ENCODE results near the gene SND1. TPM values are rescaled to one million over a fixed set of nuclear protein-coding genes. Genes with fewer than 3 reads are reported as not detected.

Gene SND1
- total RNA-seq, 2 donors from 2014 or later, result 131 to 135 TPM

DNA sequence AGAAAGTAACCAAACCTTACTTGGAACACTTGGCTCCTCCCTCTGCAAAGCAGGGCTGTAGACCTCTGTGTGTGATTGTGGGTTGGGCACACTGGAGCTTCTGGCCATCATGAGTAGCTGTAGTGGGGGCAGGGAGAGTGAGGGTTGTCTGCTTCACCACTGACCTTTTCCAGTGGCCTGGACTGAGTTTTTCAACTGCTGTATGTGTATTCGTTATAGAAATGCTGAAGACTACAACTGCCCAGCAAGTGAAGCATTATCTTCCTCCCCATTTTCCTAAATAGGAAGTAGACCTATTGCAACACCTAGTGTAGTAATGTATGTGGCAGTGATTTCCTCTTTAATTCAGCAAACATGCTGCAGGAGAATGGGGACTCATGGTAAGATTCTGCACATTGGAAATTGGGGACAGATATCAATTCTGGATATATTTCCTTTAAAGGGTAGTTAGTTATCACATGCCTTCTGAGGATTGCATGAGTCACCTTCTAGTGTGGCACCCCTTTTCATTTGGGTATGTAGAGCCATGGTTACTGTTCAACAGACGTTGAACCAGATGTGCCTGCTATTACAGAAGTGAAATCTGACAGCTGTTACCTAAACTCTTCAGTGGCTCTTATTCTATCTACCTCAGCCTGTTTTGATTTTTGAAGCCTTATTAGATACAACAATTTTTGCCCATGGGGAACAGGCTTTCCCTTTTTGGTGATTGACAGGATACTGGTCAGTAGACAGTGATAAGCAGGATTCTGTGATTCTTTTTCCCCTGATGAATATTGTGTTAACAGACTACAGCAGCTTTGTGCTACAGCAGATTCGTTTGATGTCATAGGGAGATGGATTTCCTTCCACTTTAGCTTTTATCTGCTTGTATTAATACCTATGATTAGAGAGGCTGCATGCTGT lies 130.9 kb downstream of the SND1 start:
- DNase-seq (ENCODE audit: low spot score), result no peak
- intact Hi-C loops (cut with DNase I), result no loop called here

DNA sequence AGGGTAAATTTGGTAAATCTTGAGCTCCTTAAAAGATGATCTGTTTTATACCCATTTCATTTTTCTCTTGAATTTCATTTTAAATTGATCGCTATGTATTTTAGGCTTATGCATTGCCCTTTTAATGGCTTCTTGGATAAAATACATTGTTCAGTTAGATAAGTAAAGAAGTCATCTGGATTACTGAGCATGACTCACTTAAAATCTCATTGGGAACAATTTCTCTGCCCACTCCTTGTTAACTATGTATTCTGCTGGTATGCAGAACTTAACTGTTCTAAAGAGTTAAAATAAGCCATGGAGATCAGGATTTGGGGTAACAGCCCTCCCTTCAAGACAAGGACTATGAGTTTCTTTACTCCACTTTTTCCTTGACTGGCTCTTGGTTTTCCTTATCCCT lies 134.2 kb downstream of the SND1 start:
- intact Hi-C loops (cut with DNase I), result no loop called here
- DNase-seq (ENCODE audit: low spot score), result no peak

DNA sequence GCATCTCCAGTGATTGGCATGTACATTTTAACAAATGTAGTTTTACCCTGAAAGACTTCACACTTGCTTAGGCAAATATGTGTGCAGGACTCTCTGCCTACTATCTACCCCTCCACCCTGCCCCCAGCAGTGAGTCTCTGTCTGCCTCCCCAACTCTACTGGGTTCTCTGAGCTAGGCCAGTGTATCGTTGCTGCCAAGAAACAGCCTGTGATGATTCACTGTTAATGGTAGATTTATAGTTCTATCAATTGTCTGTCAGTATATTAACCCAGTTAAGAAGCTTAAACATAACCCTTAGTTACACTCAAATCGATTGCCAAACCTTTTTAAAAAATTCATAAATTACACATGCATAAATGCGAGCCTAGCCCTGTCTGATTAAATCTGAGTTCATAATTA lies 137.0 kb downstream of the SND1 start:
- DNase-seq (ENCODE audit: low spot score), result no peak
- intact Hi-C loops (cut with DNase I), result no loop called here

DNA sequence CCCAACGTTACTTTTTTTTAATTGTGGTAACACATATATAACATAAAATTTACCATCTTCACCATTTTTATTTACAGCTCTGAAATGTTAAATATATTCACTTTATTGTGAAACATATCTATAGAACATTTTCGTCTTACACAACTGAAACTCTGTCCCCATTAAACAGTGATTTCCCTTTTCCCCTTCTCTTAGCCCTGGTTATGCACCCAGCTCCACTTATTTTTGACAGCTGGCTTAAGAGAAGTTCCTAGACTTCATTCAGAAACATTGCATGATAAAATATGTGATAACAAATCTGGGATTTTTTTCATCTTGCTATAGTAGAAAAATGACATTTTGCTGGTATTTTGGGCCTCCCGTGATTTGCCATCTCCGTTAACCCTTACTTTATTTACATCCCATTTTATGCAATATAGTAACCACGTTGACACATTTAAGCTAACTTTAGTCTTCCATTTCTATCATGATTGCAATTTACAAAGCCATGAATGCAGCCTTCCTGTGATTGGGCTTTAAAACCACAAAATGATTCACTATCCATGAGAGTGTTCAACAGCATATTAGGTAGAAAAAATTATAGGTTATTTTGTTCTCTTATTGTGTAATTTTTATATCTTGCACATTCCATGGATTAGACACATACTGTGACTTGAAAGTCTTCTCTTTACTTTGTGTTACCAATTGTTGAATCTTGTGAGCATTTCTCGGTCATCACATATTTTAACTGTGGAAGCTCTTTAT lies 139.6 kb downstream of the SND1 start:
- no peak for DNase-seq (ENCODE audit: low spot score)
- intact Hi-C loops (cut with DNase I), result no loop called here

DNA sequence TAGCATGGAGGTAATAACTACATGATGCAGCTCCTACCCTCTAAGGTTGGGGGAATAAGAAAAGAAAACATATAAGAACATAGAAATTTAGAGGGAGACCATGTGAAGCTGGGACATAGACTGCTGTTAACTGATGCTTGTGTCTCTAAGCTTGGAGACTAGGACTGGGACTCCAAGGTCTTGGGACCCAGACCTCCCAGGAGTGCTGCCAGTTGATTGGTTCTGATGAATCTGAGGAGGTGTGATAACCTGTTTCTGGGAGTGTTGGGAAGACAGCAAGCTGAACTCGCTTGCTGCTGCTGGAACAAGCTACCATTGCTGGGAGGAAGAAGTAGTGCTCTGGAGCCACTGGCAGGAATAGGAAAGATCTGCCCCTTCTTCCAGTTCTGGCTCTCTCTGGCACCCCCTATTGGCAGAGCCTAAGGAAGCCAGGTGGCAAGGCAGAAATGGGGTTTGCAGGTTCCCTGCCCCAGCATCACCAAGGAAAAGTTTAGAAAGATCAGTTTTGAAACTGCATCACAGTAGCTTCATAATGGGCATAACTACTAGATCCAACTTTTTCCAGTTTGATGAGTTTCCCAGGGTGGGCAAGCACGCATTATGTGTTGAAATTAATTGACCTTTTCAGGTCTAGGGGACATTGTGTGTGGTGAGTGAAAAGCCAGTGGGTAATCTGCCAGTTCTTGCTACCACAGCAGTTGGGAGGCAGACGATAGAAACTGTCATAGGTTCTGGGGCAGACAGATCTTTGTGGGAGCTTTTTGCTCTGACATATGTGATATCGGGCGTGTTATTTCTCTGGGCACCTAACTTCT lies 140.7 kb downstream of the SND1 start:
- intact Hi-C loops (cut with DNase I), result no loop called here
- DNase-seq (ENCODE audit: low spot score), result no peak

DNA sequence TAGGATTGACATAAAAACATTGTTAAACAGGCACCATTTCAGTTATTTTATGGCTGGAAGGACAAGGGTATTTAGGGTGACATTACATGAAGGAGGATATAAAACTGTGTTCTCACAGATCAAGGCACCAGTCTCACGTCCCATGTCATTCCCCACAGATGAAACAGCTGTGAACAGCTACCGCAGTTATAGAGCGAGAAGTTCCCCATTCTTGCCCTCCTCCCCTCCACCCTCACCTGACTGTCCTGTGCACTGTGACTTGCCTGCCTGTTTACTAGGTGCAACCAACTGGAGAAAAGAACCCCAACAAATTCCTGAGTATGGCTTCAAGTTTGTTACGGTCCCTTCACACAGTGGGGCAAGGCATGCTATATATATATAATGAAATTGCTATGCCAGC lies 141.6 kb downstream of the SND1 start:
- intact Hi-C loops (cut with DNase I), result no loop called here
- no peak for DNase-seq (ENCODE audit: low spot score)

DNA sequence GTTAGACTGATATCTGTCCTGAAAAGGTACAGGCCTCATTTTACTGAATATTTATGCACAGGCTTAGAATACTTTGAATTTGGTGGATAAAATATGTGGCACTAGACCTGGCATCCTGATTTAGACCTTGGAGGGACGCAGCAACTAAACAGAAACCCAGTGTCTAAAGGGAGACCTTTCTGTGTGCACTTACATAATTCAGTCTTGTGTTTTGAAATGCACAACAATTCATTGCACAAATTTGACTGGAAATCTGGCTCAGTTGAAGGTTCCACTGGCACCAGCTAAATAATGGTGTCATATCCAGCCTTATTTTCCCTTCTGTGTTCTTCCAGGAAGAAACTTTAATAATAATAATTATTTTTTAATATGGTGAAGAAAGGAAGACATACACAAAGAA lies 142.1 kb downstream of the SND1 start:
- intact Hi-C loops (cut with DNase I), result no loop called here
- DNase-seq (ENCODE audit: low spot score), result no peak

DNA sequence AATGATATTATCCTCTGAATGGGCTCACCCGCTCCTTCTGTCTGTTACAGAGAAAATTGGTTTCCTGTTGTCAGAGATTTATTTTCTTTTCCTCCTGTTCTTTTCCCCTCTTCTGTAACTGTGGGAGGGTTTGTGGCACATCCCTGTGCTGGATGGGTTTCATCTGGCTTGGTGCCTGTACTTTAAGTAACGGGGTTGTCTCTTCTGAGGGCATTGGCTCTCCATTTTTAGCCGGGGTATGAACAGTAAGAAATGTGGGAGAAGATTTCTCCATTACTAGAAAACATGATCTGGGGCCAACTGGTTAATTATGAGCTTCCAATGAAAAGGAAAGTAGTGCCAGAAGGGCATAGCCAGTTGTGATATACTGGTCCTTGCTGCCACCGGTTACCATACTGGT lies 142.6 kb downstream of the SND1 start:
- no peak for DNase-seq (ENCODE audit: low spot score)
- intact Hi-C loops (cut with DNase I), result no loop called here

DNA sequence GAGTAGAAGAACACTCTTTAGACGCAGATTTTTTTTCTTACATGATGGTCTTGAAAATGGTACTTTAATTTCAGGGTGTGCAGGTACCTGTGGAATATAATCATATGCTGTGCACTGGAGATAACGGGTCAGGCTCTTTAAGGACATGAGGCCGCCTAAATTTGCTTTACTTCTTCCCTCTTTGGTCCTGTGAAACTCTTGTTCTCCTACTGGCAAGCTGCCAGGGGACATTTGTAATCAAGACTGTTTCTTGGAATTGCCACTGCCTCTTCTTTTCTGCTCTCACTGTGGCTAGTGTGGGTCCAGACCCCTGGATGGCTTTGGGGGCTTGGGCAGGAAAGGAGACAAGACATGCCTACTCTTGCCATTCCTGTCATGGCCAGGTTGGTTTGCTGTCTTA lies 146.0 kb downstream of the SND1 start:
- no peak for DNase-seq (ENCODE audit: low spot score)
- intact Hi-C loops (cut with DNase I), result no loop called here

DNA sequence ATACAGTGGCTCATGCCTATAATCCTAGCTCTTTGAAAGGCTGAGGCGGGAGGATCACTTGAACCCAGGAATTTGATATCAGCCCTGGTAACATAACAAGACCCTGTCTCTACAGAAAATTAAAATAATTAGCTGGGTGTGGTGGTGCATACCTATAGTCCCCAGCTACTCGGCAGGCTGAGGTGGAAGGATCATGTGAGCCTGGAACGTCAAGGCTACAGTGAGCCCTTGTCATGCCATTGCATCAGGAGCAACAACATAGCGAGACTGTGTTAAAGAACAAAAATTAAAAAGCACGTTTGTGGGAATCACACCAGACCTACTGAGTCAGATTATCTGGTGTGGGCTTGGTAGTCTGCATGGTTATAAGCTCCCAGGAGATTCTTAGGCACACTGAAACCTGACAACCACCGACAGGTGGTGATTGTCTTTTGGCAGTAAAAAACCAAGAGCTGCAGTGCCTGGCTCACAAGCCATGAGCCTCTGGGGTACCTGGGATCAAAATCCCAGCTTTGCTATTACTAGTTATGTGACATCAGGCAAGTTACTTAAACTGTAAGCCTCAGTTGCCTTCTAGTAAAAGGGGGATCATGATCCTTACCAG lies 146.9 kb downstream of the SND1 start:
- no peak for DNase-seq (ENCODE audit: low spot score)
- intact Hi-C loops (cut with DNase I), result no loop called here

DNA sequence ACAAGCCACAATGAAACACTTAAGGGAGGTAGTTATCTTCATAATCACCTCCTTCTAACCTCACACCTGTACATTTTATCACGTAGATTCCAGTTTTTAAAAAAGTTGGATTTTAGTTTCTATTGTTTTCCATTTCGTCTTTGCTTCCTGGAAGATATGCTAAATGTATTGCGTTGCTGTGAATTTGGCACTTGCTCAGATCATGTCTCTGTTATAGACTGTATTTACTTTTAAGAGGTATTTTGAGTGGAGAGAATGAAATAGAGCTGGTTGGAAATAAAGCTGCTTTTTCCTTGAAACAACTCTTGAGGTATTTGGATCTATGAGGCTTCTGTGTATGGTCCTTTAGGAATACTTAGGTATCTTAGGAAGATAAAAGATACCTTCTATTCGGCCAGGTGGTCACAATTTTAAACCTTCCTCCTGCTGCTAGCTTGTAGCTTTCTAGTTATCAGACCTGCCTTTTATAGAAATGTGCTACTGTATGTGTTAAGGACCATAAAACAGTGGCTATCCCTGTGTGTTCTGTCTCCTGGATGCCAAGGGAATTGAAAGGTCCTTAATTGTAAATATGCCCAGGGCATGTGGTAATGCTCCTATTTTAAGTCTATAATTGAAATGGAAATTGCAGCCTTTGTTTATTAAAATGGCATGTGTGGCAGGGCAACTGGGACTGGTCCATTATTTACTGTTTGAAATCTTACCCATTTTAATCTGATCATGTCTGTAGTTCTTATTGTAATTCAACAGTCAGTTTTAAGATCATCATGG lies 147.7 kb downstream of the SND1 start:
- DNase-seq (ENCODE audit: low spot score), result no peak
- intact Hi-C loops (cut with DNase I), result no loop called here

DNA sequence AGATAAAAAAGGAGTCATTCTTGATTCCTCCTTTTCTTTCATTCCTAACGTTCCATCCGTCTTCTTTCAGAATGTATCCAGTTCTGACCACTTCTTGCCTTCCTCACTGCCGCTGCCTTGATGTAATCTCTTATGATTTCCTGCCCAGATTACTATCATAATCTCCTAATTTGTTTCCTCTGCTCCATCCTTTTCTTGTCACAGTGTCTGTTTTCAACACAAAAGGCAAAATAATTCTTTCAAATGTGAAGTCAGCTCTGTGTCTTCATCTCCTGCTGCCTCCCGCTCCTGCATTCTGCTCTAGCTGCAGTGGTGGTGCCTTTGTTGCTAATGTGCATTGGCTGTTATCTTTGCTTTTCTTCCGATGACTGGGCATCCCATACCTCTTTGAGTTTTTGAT lies 150.9 kb downstream of the SND1 start:
- intact Hi-C loops (cut with DNase I), result no loop called here
- DNase-seq (ENCODE audit: low spot score), result no peak

DNA sequence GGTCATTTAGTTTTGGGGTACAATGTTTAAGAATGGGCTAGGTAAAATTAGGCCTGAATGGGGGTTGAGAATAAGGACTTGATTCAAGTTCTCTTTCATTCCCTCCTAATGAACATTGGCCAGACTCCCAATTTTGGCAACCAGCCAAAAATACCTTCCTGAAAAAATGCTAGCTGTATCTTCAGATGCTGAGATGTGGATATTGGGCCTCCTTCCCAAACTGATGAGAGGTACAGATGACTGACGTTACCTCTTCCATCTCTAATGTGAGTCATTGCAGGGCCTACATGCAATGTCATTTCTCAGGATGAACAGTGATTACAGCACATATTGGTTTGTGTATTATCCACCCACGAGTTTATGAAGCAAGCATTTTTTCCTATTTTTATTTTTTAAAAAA lies 151.6 kb downstream of the SND1 start:
- intact Hi-C loops (cut with DNase I), result no loop called here
- DNase-seq (ENCODE audit: low spot score), result no peak

DNA sequence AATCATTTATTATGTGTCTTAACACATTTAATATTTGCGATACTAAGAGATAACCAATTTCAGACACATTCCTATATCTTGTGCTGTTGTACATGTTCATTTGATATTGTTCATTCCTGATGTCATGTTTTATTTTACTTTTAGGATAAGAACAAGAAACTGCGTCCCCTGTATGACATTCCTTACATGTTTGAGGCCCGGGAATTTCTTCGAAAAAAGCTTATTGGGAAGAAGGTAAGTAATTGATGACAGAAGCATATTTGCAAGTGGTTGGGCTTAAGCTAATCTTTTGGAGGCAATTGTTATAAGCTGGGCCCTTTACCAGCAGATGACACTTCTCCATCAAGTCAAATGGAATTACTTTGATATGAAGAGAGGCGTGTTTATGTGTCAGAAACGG lies 155.3 kb downstream of the SND1 start:
- DNase-seq (ENCODE audit: low spot score), result no peak
- intact Hi-C loops (cut with DNase I), result no loop called here

DNA sequence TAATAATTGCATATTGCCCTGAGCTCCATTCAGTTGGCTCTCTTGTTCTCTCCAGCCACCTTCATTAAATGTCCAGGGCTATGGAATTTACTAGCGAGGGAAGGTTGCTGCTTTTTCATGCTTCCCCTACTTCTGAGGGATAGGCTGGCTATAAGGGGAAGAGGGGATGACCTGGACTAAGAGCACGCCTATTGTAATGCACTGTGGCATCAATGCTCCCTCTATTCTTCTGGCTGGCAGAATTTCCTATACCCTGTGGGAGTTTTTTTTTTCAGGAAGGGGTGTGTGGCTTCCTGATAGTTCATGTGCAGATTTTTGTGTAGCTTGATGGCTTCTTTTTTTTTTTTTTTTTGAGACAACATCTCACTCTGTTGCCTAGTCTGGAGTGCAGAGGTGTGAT lies 155.8 kb downstream of the SND1 start:
- intact Hi-C loops (cut with DNase I), result no loop called here
- DNase-seq (ENCODE audit: low spot score), result no peak

DNA sequence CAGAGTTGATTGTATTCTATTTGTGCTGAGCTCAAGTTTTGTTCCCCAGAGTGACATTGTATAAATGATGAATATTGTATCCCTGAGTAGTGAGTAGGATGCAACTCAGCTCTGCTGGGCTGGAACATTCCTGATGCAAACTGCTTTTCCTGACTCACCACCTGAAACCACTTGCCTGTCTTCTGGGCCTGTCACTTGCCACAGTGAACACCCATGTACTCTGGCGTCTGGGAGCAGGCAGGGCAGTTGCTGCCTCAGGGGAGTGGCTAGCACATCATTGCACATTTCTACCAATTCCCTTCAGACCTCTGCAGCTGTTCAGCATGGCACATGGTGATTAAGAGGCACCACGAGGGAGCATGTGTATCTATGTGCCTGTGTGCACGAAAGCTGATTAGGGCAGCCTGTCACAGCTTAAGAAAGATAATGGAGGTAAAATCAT lies 157.3 kb downstream of the SND1 start:
- DNase-seq (ENCODE audit: low spot score), result no peak
- intact Hi-C loops (cut with DNase I), result no loop called here

DNA sequence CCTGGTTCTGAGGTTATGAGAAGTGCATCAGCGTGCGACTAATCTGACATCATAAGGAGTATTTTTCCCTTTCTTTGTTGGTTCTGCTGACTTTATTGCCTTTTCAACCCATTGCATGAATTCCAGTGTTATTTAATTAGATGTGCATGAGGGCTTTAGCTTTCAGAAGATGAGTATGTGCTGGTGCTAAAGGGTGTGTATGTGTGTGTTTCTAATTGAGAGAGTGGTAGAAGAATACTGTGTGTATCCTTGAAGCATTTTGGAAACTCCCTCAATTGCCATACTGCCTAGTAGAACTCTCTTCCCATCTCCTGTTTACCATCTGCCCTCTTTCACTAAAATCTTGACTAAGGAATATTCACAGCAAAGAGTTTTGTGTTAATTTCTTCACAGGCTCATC lies 158.1 kb downstream of the SND1 start:
- no peak for DNase-seq (ENCODE audit: low spot score)
- intact Hi-C loops (cut with DNase I), result no loop called here

DNA sequence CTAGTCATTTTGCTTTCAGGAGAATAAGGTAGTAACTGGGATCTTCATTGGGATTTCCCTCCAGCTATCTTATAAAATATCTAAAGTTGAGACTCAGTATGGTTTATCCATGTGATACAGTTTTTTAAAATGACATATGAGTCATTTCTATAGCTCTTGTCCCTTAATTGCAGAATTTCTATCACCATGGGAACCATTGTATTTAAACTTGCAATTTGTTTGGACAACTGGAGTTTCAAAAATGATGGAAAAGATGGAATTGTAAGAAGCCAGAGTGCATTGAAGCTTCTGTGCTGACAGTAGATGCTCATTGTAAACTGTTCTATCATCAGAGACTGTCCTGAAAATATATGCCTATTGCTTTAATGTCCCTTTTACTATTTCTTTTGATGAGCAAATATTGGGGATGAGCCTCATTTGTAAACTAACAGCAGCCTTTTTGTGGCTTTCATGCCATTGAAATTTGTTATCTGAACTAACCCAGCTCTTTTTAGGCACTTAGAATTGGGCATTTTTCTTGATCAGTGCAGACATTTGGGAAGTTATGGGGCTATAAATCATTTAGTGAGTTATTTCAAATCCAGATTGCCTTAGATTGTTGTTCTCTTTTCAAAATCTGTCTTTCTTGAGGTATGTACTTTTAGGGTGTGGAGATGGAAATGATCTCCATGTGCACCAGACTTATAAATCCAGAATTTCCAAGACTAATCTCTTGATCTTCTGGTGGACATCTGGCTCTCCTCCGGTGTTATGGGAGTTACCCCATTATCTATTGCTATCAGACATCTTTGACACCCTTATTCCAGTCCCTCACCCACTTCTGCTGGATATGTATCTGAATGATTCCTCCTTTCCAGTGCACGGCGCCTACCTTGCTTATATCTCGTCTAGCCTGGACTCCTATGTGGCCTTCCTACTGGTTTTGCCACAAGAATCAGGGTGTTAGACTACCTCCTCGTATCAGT lies 159.0 kb downstream of the SND1 start:
- intact Hi-C loops (cut with DNase I), result no loop called here
- no peak for DNase-seq (ENCODE audit: low spot score)

All from posterior vena cava (tissue), 2 donors.